ENCODE data around the gene PCSK2. TPM values are rescaled to one million over a fixed set of nuclear protein-coding genes. Genes with fewer than 3 reads are reported as not detected.

The PCSK2 gene
- total and polyA plus RNA-seq, 10 donors = 0.06 to 0.17 (median 0.16) TPM; not detected in 3

DNA sequence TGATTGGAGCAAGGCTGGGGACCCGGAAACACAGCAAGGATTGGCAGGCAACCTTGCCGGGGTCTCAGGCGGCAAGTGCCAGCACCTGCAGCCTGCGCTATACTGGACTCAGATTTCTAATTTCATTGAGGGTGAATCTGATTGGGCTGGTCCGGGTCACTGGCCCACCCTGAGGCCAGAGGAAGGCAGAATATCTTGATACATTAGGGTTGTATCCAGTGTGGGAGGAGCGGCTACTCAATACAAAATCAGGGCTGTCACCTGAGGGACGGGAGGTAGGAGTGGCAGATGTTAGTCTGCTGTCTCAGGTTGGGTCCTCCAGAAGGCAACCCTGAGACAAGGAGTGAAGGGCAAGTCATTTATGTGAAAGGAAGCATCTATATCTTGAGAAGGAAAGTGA lies 263.7 kb downstream of the PCSK2 start:
- H3K4me3 ChIP-seq = no peak overlapping the region
- no peak for TF ChIP-seq POLR2A (IDR thresholded peaks at IDR 0.05)
- TF ChIP-seq, protein P1, sequence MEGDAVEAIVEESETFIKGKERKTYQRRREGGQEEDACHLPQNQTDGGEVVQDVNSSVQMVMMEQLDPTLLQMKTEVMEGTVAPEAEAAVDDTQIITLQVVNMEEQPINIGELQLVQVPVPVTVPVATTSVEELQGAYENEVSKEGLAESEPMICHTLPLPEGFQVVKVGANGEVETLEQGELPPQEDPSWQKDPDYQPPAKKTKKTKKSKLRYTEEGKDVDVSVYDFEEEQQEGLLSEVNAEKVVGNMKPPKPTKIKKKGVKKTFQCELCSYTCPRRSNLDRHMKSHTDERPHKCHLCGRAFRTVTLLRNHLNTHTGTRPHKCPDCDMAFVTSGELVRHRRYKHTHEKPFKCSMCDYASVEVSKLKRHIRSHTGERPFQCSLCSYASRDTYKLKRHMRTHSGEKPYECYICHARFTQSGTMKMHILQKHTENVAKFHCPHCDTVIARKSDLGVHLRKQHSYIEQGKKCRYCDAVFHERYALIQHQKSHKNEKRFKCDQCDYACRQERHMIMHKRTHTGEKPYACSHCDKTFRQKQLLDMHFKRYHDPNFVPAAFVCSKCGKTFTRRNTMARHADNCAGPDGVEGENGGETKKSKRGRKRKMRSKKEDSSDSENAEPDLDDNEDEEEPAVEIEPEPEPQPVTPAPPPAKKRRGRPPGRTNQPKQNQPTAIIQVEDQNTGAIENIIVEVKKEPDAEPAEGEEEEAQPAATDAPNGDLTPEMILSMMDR (IDR thresholded peaks at IDR 0.05 in 8 of 11, conservative IDR thresholded peaks at IDR 0.05 in 3 of 11) = no peak
- no peak for TF ChIP-seq POLR2AphosphoS5 (IDR thresholded peaks at IDR 0.05)
- H3K27ac ChIP-seq = no peak overlapping the region
- no peaks in the 10 kb centered on the region for H3K4me1 ChIP-seq
- 87 to 93% (median 89%) methylated on average over 7 of the region's 7 CpGs for WGBS, 5 donors
- H3K27me3 ChIP-seq (replicated peaks in 1 of 7) = no peaks in the 10 kb centered on the region
- intact Hi-C loops (cut with DNase I; ENCODE audit: low total_unique reads) = no loop called here
- no peaks in the 10 kb centered on the region for H3K9me3 ChIP-seq
- no peak for DNase-seq
- H3K36me3 ChIP-seq = no peaks in the 10 kb centered on the region

DNA sequence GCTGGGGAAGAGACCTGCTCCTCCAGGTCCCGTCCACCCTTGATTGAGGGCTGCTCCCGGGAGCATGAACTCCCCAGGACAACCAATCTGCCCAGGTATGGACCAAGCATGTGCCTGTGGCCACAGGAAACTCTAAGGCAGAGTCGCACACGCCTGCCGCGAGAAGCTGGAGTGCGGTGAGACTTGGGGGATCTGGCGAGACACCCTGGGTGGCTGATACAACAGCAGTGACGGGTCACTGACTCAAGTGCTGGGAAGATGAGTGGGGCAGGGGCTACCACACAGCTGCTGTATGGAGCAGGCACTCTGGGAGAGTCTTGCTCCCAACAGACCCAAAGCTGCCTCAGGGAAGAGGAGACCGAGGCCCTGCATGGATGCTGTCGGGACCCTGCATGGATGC lies 264.2 kb downstream of the PCSK2 start:
- TF ChIP-seq POLR2AphosphoS5 (IDR thresholded peaks at IDR 0.05) (no peak), POLR2A (IDR thresholded peaks at IDR 0.05) (no peak)
- TF ChIP-seq, protein P1 (IDR thresholded peaks at IDR 0.05 in 8 of 11, conservative IDR thresholded peaks at IDR 0.05 in 3 of 11) = no peak
- WGBS, 5 donors = 84 to 96% (median 87%) methylated on average over 11 of the region's 11 CpGs
- no peak overlapping the region for H3K4me3 ChIP-seq
- H3K36me3 ChIP-seq = no peaks in the 10 kb centered on the region
- no peak overlapping the region for H3K27ac ChIP-seq
- H3K4me1 ChIP-seq = no peaks in the 10 kb centered on the region
- intact Hi-C loops (cut with DNase I; ENCODE audit: low total_unique reads) = no loop called here
- no peak for DNase-seq
- no peaks in the 10 kb centered on the region for H3K27me3 ChIP-seq (replicated peaks in 1 of 7)
- no peaks in the 10 kb centered on the region for H3K9me3 ChIP-seq

DNA sequence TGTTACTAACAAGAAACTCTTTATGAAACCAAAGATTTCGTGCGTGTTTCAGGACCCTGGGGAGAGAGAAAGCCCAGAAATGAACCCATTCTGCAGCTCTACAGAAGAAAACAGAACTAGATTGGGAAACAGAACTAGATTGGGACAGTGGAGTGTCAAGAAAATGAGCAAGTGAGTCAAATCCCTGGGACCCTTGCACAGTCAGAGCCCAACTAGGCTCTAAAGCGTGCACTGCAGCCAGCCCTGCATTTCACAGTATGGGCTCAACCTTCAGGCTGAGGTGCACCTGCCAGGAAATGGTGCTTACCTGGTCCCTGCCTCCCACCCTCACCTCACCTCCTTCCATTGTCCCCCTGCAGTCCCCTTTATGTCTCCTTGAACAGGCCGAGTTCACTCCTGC lies 264.6 kb downstream of the PCSK2 start:
- Histone ChIP-seq H3K4me1 (no peaks in the 10 kb centered on the region), H3K9me3 (no peaks in the 10 kb centered on the region), H3K36me3 (no peaks in the 10 kb centered on the region), H3K27me3 (replicated peaks in 1 of 7) (no peaks in the 10 kb centered on the region), H3K27ac (no peak overlapping the region), H3K4me3 (no peak overlapping the region)
- intact Hi-C loops (cut with DNase I; ENCODE audit: low total_unique reads) = no loop called here
- TF ChIP-seq POLR2AphosphoS5 (IDR thresholded peaks at IDR 0.05) = no peak
- no peak for TF ChIP-seq POLR2A (IDR thresholded peaks at IDR 0.05)
- TF ChIP-seq, protein P1 (IDR thresholded peaks at IDR 0.05 in 8 of 11, conservative IDR thresholded peaks at IDR 0.05 in 3 of 11) = no peak
- 82 to 93% (median 91%) methylated on average over 4 of the region's 4 CpGs for WGBS, 5 donors
- no peak for DNase-seq

DNA sequence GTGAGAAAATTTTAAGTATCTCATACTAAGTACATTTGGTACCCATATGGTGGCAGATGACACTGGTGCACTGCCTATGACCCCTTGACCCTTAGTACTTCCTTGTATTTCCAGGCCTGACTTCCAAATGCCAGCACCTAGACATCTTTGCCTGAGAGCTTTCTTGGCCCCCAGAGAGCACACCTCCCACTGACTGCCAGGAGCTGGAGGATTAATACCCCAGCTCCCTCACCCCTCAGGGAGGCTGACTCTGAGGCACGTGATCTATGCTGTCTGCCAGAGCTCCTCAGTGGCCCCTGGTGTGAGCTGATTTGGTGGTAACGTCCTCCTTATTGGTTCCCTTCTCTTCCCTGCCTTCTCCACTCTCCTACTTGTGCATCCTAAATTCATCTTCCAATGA lies 266.3 kb downstream of the PCSK2 start:
- H3K27ac ChIP-seq = no peak overlapping the region
- H3K4me1 ChIP-seq = no peaks in the 10 kb centered on the region
- 70 to 84% (median 75%) methylated on average over 2 of the region's 2 CpGs for WGBS, 5 donors
- TF ChIP-seq, protein P1 (IDR thresholded peaks at IDR 0.05 in 8 of 11, conservative IDR thresholded peaks at IDR 0.05 in 3 of 11) = no peak
- TF ChIP-seq POLR2AphosphoS5 (IDR thresholded peaks at IDR 0.05) (no peak), POLR2A (IDR thresholded peaks at IDR 0.05) (no peak)
- H3K36me3 ChIP-seq = no peaks in the 10 kb centered on the region
- no peak overlapping the region for H3K4me3 ChIP-seq
- intact Hi-C loops (cut with DNase I; ENCODE audit: low total_unique reads) = no loop called here
- H3K9me3 ChIP-seq = no peaks in the 10 kb centered on the region
- DNase-seq = no peak
- H3K27me3 ChIP-seq (replicated peaks in 1 of 7) = no peaks in the 10 kb centered on the region

Data from spleen (tissue), 11 donors.